Hematopoietic multipotent progenitor cell treated with erythropoietin and hydrocortisone succinate and interleukin-3 and kit ligand, for 4 days (in vitro differentiated cells): ENCODE data around the gene SMIM24.
A peak's percentile ranks its signal among the peaks of the same experiment; 100 is the strongest.
"Not testable (repeated sequence)": the region's sequence is repeated elsewhere in the genome, so short reads cannot be mapped to it uniquely, and the experiment has no call there.

ENCODE experiments used
- DNase-seq: peaks from one replicate; pipeline ENCODE4 v3.0.0-alpha.2; 2015

SMIM24 gene

DNA sequence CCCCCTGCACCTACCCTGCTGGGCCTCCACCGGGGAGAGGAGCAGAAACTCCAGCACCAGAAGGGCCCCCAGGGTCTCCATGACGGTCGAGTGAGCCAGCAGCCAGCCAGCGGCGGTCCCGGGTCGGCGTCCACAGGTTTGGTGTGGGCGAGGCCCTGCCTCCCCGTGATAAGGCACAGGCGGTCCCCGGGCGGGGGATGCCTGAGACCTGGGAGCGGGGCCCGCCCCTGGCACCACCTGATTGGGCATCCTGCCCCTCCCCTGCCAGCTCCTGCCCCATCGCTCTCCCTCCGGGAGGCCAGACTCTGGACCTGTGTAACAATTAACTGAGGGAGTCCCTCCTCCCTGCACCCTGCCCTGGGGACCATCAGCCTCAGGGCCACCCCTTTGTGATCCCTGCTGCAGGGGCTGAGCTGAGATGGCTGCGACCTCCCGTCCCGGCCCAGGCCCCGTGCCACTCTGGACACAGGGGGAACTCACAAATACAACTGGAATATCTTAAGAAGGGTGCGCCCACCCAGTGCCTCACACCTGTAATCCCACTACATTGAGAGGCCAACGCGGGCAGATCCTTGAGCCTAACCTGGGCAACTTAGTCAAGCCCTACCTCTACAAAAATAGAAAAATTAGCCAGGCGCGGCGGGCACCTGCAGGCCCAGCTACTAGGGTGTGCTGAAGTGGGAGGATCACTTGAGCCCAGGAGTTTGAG, at the start of gene SMIM24:
TSS of gene SMIM24 (minus strand) at position 143 of the 709 bp plus-strand sequence. CDS start at position 81, 62 bp downstream.
- DNase-seq = peak; percentile 25

- DNase-seq = not testable (repeated sequence)
These were observed 49.0 kb upstream of the SMIM24 start for GRCh38 chr19:3529299-3529698.

GRCh38 chr19:3528539-3529211, 48.4 kb upstream of the SMIM24 start:
- DNase-seq = no peak

DNA sequence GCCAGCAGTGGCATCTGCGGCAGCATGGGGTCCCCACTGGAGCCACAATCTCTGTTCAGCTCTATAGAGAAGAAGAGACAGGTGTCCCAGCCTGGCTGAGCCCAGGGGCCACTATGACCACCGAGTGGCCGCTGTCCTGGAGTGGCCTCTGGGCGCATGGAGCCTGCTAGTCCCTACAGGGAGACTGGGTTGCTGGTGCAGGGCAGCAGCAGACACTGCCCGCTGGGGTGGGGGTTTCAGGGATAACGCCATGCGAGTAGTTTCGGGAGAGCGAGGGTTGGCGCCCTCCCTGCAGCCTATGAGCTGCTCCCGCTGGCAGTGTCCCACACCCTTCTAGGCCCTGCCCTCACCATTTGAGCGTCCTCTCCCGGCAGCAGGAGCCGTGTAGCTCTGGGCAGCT, 47.8 kb upstream of the SMIM24 start:
- no peak for DNase-seq

- no peak for DNase-seq
These were observed 47.0 kb upstream of the SMIM24 start for GRCh38 chr19:3527238-3527910.

- DNase-seq = no peak
These were observed 46.3 kb upstream of the SMIM24 start for GRCh38 chr19:3526507-3527237.

GRCh38 chr19:3524904-3525451, 44.7 kb upstream of the SMIM24 start:
- no peak for DNase-seq

GRCh38 chr19:3524078-3524842, 43.9 kb upstream of the SMIM24 start:
- no peak for DNase-seq

DNA sequence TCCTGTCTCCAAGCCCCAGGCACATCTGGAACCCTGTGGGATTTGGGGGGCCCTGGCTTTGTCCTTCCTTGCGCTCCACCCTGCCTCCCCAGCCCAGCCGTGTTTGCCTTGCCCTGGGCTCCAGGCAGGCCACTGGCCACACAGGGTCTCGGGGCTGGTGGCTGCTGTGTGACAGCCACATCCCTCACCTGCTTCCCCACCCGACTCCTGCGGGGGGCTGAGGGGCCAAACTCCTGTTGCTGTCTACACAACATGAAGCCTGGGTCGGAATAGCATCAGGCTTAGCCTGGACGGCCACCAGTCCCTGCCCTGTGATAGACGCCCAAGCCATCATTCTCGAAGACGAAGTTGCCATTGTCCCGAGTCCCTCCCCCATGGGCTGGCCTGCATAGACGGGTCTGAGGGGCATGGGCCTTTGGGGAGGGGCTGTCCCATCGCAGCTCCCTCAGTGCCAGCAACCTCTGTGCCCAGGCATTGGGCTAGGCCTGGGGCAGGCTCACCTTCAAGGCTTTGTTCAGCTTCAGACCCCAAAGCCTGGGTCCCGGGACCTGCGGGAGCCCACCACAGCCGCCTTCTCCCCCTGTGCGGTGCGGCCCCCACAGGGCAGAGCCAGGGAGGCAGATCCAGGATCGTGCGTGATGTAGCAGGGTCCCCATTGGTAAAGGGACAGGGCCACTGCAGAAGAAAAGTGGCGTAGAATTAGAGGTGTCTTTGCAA, 43.2 kb upstream of the SMIM24 start:
- DNase-seq = no peak

DNA sequence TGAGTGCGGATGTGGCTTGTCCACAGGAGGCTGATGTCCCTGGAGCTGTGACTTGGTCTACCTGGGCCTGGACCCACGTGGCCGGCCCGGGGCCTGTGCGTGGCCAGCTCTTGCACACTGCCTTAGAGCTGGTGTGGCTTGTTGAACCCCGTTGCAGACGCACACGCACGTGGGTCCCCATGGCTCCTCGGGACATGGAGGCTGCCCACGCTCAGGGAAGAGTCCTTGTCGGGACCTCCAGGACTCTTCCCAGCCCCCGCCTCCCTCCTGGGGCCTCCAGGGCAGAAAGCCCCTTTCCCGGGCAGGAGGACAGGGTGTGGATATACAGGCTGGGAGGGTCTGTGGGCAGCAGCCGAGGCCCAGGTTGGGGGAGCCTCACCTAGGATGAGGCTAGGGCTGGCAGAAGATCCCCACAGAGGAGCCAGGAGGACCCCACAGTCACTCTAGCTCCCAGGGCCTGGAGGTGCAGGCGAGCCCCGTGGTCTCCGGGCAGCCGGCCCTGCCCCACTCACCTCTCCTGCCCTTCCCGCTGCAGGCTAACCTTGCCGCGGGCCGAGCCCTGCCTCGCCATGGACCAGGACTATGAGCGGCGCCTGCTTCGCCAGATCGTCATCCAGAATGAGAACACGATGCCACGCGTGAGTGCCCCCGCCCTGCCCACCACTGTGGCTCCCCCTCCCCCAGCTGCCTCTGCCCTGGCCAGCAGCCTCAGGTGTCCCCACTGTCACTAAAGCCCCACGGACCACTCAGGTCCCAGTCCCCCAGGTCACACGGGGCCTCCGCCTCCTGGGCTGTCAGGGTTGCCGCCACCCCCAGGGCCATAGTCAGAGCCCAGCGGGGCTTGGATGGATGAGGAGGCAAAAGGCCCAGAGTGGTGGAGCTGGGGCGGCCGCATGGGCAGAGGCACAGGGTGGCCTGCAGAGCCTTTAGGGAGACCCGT, 42.4 kb upstream of the SMIM24 start:
- DNase-seq = no peak

DNA sequence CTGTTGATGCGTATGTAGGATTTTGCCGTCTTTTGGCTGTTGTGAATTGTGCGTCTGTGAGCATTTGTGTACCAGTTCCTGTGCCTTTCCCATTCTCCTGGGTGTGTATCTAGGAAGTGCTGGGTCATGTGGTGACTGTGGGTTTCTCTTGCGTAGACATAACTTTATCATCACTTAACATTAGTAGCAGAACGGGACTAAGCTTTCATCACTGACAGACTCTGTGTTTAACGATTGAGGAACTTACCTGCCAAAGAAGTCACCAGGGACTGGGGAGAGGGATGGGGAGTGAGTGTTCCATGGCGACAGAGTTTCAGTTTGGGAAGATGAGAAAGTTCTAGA, 40.8 kb upstream of the SMIM24 start:
- DNase-seq = peak; percentile 78

GRCh38 chr19:3520166-3521103, 40.1 kb upstream of the SMIM24 start:
- DNase-seq = peak; percentile 82

- DNase-seq = no peak
These were observed 38.8 kb upstream of the SMIM24 start for GRCh38 chr19:3519126-3519525.

- no peak for DNase-seq
These were observed 38.3 kb upstream of the SMIM24 start for GRCh38 chr19:3518659-3519058.

GRCh38 chr19:3518255-3518654, 37.9 kb upstream of the SMIM24 start:
- no peak for DNase-seq

DNA sequence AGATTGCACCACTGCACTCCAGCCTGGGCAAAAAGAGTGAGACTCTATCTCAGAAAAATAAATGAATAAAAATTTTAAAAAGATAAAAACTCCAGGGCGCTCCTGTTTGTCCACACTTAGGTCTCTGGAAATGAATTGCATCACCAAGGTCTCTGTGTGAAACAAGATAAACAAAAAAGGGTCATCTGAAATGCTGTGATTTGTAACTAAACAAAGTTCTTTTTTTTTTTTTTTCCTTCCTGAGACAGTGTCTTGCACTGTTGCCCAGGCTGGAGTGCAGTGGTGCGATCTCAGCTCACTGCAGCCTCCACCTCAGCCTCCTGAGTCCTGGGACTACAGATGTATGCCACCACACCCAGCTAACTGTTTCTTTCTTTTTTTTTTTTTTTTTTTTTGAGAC, 37.3 kb upstream of the SMIM24 start:
- DNase-seq = no peak

GRCh38 chr19:3516675-3517207, 36.4 kb upstream of the SMIM24 start:
- DNase-seq = peak; percentile 30

GRCh38 chr19:3515891-3516422, 35.6 kb upstream of the SMIM24 start:
- no peak for DNase-seq

GRCh38 chr19:3514930-3515329, 34.6 kb upstream of the SMIM24 start:
- DNase-seq = no peak
